Measurements from ENCODE around the gene PDGFA.

PDGFA gene

DNA sequence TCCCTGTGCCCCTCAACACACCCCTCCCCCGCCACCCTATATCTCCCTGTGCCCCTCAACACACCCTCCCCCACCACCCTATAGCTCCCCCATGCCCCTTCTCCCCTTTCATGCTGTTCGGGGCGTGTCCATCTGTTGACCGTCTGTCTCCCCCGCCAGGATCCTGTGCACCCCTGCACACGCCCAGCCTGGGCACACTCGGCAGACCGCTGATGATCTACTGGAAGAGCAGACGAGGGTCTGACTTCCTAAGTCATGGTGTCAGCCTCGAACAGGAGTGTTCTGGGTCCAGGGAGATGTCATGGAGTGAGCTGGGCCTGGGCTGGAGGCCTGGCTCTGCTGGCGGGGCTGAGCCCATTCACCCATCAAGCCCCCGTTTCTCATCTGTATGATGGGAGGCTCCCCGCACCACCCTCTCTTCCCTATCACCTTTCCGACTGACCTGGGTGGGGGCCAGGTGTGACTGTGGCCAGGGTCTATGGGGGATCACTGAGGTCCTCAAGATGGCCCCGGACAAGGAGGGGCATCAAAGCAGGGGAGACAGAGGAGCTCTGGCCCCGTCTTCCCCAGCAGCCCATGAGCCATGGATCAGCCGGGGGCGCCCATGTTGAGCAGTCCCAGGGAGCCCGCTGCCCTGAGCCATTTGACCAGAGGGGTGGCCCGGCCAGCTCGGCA, 48.3 kb downstream of the PDGFA start:
- DNase-seq = no peak

- DNase-seq = no peak
Measured at GRCh38 chr7:469563-469961, 50.1 kb downstream of the PDGFA start.

GRCh38 chr7:468681-469562, 50.7 kb downstream of the PDGFA start:
- DNase-seq = no peak

- no peak for DNase-seq
Measured at GRCh38 chr7:467856-468545, 51.6 kb downstream of the PDGFA start.

- no peak for DNase-seq
Measured at GRCh38 chr7:467393-467828, 52.2 kb downstream of the PDGFA start.

GRCh38 chr7:466465-467191, 53.0 kb downstream of the PDGFA start:
- DNase-seq = no peak

GRCh38 chr7:465710-466400, 53.8 kb downstream of the PDGFA start:
- no peak for DNase-seq

GRCh38 chr7:464454-465401, 54.9 kb downstream of the PDGFA start:
- no peak for DNase-seq

DNA sequence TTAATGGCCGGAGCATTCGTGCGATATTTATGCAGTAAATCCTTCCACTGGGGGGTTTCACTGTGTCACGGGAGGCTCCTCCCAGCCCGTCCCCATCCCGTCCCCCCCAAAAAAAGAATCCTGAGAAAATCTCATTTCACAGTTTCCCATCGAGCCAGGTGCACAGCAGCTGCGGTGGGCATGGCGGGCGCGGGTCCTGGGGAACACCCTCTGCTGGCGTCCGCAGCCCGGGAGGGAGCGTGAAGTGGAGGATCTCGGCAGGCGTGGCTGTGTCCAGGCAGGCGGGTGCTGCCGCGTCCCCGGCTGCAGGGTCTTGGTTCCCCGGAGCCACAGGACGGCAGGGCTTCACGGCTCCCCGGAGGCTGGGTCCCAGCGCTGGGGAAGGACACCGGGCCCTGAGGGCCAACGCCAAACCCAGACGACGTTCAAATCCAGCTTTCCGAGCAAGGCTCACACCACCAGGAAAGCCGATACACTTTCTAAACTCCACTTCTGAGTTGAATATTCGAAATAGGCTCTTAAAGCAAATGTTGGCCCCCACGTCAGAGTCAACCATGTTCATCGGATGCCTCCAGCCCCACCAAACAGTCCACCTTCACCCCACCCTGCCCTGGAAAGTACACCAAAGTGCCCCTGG, 55.7 kb downstream of the PDGFA start:
- DNase-seq = no peak

- DNase-seq = no peak
Measured at GRCh38 chr7:463362-463781, 56.3 kb downstream of the PDGFA start.

DNA sequence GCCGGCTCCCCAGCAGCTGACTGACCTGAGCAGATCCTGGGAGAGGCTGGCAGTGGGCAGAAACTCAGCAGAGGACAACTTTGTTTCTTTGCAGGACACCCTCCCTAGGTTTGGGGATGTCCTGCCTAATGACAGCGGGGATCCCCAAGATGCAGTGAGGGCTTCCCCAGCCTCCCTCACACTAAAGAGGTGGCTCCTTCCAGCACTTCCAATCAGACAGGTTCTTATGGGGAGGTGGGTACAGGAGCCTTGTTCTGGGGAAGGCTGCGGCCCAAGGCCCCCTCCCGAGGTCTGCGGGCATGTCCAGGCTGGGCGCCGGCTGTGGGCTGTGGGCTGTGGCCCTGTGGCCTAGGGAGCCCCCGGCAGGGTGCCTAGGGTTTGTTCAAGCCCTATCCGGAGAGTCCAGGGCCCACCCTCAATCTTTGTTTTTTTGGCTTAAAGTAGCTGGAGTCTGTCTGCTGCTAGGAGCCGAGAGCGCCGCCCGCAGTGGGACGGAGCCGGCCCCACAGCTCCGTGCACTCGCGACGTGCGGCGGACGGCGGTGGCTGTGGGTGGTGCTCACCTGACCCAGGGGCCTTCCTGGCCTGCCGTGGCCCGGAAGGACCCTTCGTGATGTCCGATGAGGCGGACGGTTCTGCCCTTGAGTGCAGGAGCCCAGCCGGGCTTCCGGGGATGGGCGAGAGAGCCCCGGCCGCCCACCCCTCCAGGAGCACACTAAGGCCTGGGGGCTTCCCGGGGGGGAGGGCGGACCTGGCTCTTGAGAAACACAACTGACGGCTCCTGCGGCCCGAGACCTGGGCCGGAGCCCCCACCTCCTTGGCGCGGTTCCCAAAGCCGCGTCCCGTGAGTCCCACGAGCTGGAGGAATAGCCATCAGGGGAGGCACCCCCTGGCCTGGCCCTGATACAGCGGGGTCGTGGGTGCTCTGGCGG, 57.2 kb downstream of the PDGFA start:
- DNase-seq = no peak

- no peak for DNase-seq
Measured at GRCh38 chr7:461453-462172, 58.0 kb downstream of the PDGFA start.

DNA sequence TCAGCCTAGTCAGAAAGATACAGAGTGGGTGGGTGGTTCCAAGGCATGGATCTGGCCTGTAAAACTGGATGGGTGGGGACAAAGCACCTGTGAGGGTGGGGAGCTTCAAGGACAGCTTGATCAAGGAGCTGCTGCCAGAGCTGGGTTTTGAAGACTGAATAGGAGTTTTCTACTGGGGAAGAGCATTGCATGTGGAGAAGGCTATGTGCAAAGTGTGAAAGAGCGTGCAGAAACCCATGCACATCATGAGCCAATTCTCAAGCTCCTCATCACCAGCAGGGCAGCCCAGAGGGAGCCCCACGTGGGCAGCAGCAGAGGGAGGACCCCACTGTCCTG, 58.6 kb downstream of the PDGFA start:
- DNase-seq = no peak

DNA sequence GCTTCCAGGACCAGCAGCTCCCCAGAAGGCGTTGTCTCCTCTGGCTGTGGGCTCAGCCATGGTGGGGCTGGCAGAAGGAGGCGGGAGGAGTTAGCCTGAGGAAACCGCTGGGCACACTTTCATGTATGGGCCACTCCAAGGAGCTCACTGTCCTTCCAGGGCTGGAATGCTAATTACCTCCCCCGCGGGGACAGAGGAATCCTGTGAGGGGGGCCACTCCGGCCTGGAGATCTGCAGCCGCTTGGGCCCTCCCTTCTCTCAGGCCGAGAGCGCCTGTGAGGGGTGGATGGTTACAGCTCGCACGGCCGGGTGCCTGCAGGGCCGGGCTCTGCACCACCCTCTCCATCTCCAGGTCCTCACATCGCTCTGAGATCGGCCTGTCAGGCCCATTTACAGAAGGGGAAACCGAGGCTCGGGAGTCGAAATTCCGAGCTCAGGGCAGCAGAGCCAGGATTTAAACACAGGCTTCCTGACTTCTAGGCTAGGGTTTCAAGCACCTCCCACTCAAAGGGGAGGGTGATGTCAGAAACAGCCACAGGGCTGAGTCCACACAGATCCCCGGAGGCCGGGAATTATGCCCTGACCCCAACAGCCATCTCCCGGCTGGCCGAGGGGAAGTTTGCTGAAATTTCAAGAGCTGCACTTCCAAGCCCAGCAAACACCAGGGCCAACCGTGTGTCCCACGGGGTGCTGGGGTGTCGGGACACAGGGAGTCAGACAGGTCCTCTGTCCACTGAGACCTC, 59.1 kb downstream of the PDGFA start:
- no peak for DNase-seq

DNA sequence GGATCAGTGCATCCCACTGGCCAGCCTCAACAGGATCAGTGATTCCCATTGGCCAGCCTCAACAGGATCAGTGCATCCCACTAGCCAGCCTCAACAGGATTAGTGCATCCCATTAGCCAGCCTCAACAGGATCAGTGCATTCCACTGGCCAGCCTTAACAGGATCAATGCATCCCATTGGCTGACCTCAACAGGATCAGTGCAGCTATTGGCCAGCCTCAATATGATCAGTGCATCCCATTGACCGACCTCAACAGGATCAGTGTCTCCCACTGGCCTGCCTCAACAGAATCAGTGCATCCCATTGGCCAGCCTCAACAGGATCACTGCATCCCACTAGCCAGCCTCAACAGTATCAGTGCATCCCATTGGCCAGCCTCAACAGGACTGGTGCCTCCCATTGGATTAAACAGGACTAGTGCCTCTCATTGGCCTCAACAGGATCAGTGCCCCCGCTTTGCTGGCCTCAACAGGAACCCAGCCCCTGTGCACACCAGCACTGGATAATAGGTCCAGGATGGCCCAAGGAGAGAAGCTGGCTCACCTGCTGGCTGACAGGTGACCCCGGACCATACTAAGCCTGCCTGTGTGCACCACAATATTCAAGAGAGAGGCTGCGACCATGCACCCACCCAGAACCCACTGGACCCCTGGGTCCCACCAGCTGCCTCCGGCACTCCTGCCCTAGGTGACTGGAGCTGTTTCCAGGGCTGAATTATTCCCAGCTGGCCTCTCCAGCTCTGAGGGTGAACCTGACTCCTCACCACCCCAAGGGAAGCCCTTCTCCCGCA, 59.9 kb downstream of the PDGFA start:
- no peak for DNase-seq

- no peak for DNase-seq
Measured at GRCh38 chr7:458511-459245, 61.0 kb downstream of the PDGFA start.

All from stimulated activated CD4-positive, alpha-beta T cell treated with anti-CD3 and anti-CD28 coated beads, Interleukin-4, amount 100 ng/mL, for 4 hours (primary cell).